Thyroid gland (tissue), 4 donors: ENCODE measurements around the gene GDPD3.

ENCODE experiments used
- CTCF ChIP-seq, 6 experiments: fragments of 200-600 bp in 3 of 6; fragments of 450-650 bp in 3 of 6; sonication (generic) in 3 of 6; IDR thresholded peaks; one replicate each; pipeline ENCODE4 v1.5.1; 2016 to 2019; ENCODE audit warnings: antibody characterized with exemption in 6 of 6, mild to moderate bottlenecking in 2 of 6, inconsistent platforms in 1 of 6, moderate library complexity in 1 of 6
- POLR2A ChIP-seq, 2 donors: fragments of 450-650 bp; IDR thresholded peaks; one replicate each; pipeline ENCODE4 v1.6.1; 2017; ENCODE audit warnings: antibody characterized with exemption in 2 of 2, mild to moderate bottlenecking in 2 of 2, moderate library complexity in 1 of 2

DNA sequence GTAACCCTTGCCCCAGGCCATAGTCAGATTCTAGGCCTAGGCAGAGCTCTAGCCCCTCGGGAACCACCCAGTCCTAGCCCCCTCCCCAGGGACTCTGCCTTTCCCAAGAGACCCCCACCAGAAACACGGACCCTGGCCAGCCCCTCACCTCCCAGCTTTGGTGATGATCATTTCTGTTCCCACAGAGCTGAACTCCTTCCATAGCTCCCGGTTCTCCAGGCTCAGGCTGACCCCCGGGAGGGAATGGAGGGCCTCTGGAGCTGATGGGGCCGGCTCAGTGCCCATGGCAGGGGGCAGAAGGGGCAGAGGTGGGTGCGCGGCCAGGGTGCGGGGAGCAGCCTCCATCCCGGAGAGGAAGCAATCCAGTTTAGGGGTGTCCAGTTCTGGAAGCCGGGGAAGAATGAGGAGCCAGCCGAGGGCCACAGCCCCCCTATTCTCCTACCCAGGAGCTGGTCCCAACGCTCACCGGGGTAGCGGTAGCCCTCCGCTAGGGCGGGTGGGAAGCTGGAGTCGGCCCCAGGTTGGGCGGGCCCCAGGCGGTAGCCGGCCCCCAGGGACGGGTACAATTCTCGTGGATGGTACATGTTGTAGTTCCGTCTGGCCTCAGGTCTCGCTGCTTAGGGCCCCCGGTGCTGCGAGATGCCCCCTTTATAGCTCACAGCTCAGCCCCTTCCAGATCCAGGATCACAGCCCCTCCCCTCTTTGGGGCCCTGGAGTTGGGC lies 22.6 kb downstream of the GDPD3 start:
- TF ChIP-seq CTCF (IDR thresholded peaks at IDR 0.05) = no peak
- no peak for TF ChIP-seq POLR2A (IDR thresholded peaks at IDR 0.05)
